H1 (cell line): ENCODE data around the gene BABAM2. TPM values are rescaled to one million over a fixed set of nuclear protein-coding genes. Genes with fewer than 3 reads are reported as not detected.

Source experiments
- CTCF ChIA-PET: fragments of 300-600 bp; sonication (Branson Sonifier 250); formaldehyde crosslinking; loops from one replicate; lab custom pipeline; 2021; ENCODE audit not compliant: partially characterized antibody; lab: Charles Lee
- POLR2A ChIA-PET: fragments of 300-600 bp; sonication (Branson Sonifier 250); formaldehyde crosslinking; loops from one replicate; lab custom pipeline; 2021; ENCODE audit warnings: inconsistent platforms; ENCODE audit not compliant: partially characterized antibody; lab: Charles Lee
- DNase-seq, 2 experiments: peaks; one replicate each; pipeline versions ENCODE4 v3.0.0 to v3.0.0-alpha.2; 2010 to 2022; ENCODE audit warnings: low spot score in 2 of 2, low read depth in 1 of 2, mixed read lengths in 1 of 2
- FAIRE-seq: peaks from 2 replicates; lab custom pipeline; 2011; peaks lifted over from hg19 to GRCh38; lab: Jason Lieb, UNC
- H2AFZ ChIP-seq: 2 replicates; pipeline ENCODE4 v1.8.1; 2012; ENCODE audit warnings: low read length, inconsistent platforms
- H2AK5ac ChIP-seq: 2 replicates; pipeline ENCODE4 v1.6.1; 2013; ENCODE audit warnings: low read depth, low read length
- H2BK120ac ChIP-seq: replicated peaks from 2 replicates; pipeline ENCODE3; 2013; ENCODE audit warnings: low read depth, low read length, inconsistent platforms
- H2BK12ac ChIP-seq: 2 replicates; pipeline ENCODE4 v1.6.1; 2013; ENCODE audit warnings: low read depth, low read length
- H2BK15ac ChIP-seq: 2 replicates; pipeline ENCODE4 v1.6.1; 2013; ENCODE audit warnings: low read length
- H2BK20ac ChIP-seq: 2 replicates; pipeline ENCODE4 v1.6.1; 2013; ENCODE audit warnings: low read length
- H2BK5ac ChIP-seq: 2 replicates; pipeline ENCODE4 v1.6.1; 2013; ENCODE audit warnings: low read depth, low read length
- H3K14ac ChIP-seq: 2 replicates; pipeline ENCODE4 v1.6.1; 2013; ENCODE audit warnings: inconsistent platforms; ENCODE audit not compliant: insufficient read length
- H3K18ac ChIP-seq: 2 replicates; pipeline ENCODE4 v1.6.1; 2013; ENCODE audit warnings: low read length; ENCODE audit errors: extremely low read depth
- H3K23ac ChIP-seq: 2 replicates; pipeline ENCODE4 v1.6.1; 2013; ENCODE audit warnings: inconsistent platforms; ENCODE audit not compliant: insufficient read length
- H3K23me2 ChIP-seq: 2 replicates; pipeline ENCODE4 v1.6.1; 2013; ENCODE audit warnings: low read depth, low read length
- H3K27ac ChIP-seq: 2 replicates; pipeline ENCODE4 v1.6.1; 2011; ENCODE audit warnings: low read depth, low read length, inconsistent platforms
- H3K27me3 ChIP-seq, 4 experiments: replicated peaks in 1 of 4; 1 replicate in 1 of 4; 2 replicates in 3 of 4; pipeline versions ENCODE4 v1.6.1 to v1.8.1; 2011 to 2013; ENCODE audit warnings: low read length in 3 of 4, mild to moderate bottlenecking in 3 of 4, inconsistent platforms in 2 of 4, mixed read lengths in 2 of 4, moderate library complexity in 1 of 4; ENCODE audit not compliant: control insufficient read depth in 3 of 4, insufficient read depth in 3 of 4; ENCODE audit errors: extremely low read depth in 1 of 4
- H3K36me3 ChIP-seq, 4 experiments: 2 replicates each; pipeline versions ENCODE4 v1.6.1 to v1.8.1; 2011 to 2013; ENCODE audit warnings: mild to moderate bottlenecking in 4 of 4, low read length in 3 of 4, moderate library complexity in 2 of 4, control low read depth in 1 of 4, inconsistent platforms in 1 of 4; ENCODE audit not compliant: insufficient read depth in 4 of 4, control insufficient read depth in 2 of 4
- H3K4ac ChIP-seq: replicated peaks from 2 replicates; pipeline ENCODE3; 2013; ENCODE audit warnings: low read length, low read depth, mixed read lengths, inconsistent platforms; ENCODE audit not compliant: insufficient read length
- H3K4me1 ChIP-seq, 4 experiments: replicated peaks in 1 of 4; 1 replicate in 1 of 4; 2 replicates in 3 of 4; pipeline versions ENCODE4 v1.6.1 to v1.8.1; 2011 to 2013; ENCODE audit warnings: low read length in 3 of 4, inconsistent platforms in 2 of 4, mixed read lengths in 1 of 4; ENCODE audit not compliant: insufficient read depth in 4 of 4, control insufficient read depth in 3 of 4
- H3K4me2 ChIP-seq, 2 experiments: 2 replicates each; pipeline versions ENCODE4 v1.6.1 to v1.8.1; 2011 to 2013; ENCODE audit warnings: low read depth in 2 of 2, low read length in 2 of 2, control low read depth in 1 of 2, inconsistent platforms in 1 of 2, mild to moderate bottlenecking in 1 of 2; ENCODE audit not compliant: insufficient read depth in 1 of 2
- H3K4me3 ChIP-seq, 4 experiments: fragments of 200-600, 300-600 bp in 1 of 4; sonication (generic), shearing (Covaris generic), sonication (Bioruptor Twin) in 1 of 4; 2 replicates each; pipeline versions ENCODE4 v1.5.1 to v1.8.1; 2011 to 2016; ENCODE audit warnings: low read length in 4 of 4, low read depth in 3 of 4, control low read depth in 2 of 4, inconsistent platforms in 2 of 4, mild to moderate bottlenecking in 2 of 4, mixed read lengths in 1 of 4, moderate library complexity in 1 of 4; ENCODE audit not compliant: insufficient read depth in 2 of 4; ENCODE audit errors: extremely low read depth in 1 of 4
- H3K56ac ChIP-seq: replicated peaks from 2 replicates; pipeline ENCODE3; 2013; ENCODE audit warnings: low read depth, mild to moderate bottlenecking, mixed read lengths, low read length, inconsistent platforms; ENCODE audit not compliant: insufficient read length
- H3K79me1 ChIP-seq: 2 replicates; pipeline ENCODE4 v1.6.1; 2013; ENCODE audit warnings: low read depth, low read length, control low read depth
- H3K79me2 ChIP-seq, 2 experiments: 2 replicates each; pipeline versions ENCODE4 v1.6.1 to v1.8.1; 2012 to 2013; ENCODE audit warnings: low read length in 2 of 2, mild to moderate bottlenecking in 2 of 2, inconsistent platforms in 1 of 2; ENCODE audit not compliant: insufficient read depth in 2 of 2, control insufficient read depth in 1 of 2
- H3K9ac ChIP-seq, 4 experiments: replicated peaks in 1 of 4; 1 replicate in 1 of 4; 2 replicates in 3 of 4; pipeline versions ENCODE4 v1.6.1 to v1.8.1; 2011 to 2013; ENCODE audit warnings: low read depth in 3 of 4, low read length in 3 of 4, control low read depth in 2 of 4, mild to moderate bottlenecking in 2 of 4, moderate library complexity in 2 of 4, inconsistent platforms in 1 of 4; ENCODE audit errors: extremely low read depth in 1 of 4
- H3K9me3 ChIP-seq, 2 experiments: 2 replicates each; pipeline versions ENCODE4 v1.6.1 to v1.8.1; 2012 to 2013; ENCODE audit warnings: mild to moderate bottlenecking in 2 of 2, moderate library complexity in 2 of 2, control low read depth in 1 of 2, inconsistent platforms in 1 of 2, low read depth in 1 of 2, low read length in 1 of 2, mixed read lengths in 1 of 2; ENCODE audit not compliant: insufficient read depth in 2 of 2
- H4K20me1 ChIP-seq, 2 experiments: replicated peaks in 1 of 2; 2 replicates each; pipeline versions ENCODE3 to v1.8.1; 2011 to 2013; ENCODE audit warnings: inconsistent platforms in 2 of 2, low read length in 2 of 2, mild to moderate bottlenecking in 1 of 2; ENCODE audit not compliant: insufficient read depth in 2 of 2, control insufficient read depth in 1 of 2
- H4K5ac ChIP-seq: 2 replicates; pipeline ENCODE4 v1.6.1; 2013; ENCODE audit warnings: low read length, low read depth, mixed read lengths, inconsistent platforms; ENCODE audit not compliant: insufficient read length
- H4K8ac ChIP-seq: 2 replicates; pipeline ENCODE4 v1.8.0; 2013; ENCODE audit warnings: mild to moderate bottlenecking, moderate library complexity, low read length, inconsistent platforms; ENCODE audit not compliant: insufficient read depth; ENCODE audit errors: extremely low read depth
- H4K91ac ChIP-seq: replicated peaks from 2 replicates; pipeline ENCODE3; 2013; ENCODE audit warnings: low read length, mixed read lengths, inconsistent platforms; ENCODE audit not compliant: insufficient read length
- EP300 ChIP-seq, 2 experiments: IDR thresholded peaks; 1 replicate in 1 of 2; 2 replicates in 1 of 2; pipeline ENCODE4 v1.6.1; 2011 to 2012; ENCODE audit warnings: low read depth in 2 of 2, low read length in 2 of 2, mild to moderate bottlenecking in 2 of 2, borderline replicate concordance in 1 of 2, inconsistent platforms in 1 of 2, moderate library complexity in 1 of 2
- HDAC2 ChIP-seq, 2 experiments: fragments of 300-600 bp in 1 of 2; sonication (generic) in 1 of 2; IDR thresholded peaks; 2 replicates each; pipeline ENCODE4 v1.6.1; 2011 to 2012; ENCODE audit warnings: low read depth in 2 of 2, low read length in 2 of 2, mild to moderate bottlenecking in 2 of 2, moderate library complexity in 2 of 2, borderline replicate concordance in 1 of 2, inconsistent platforms in 1 of 2
- RAD21 ChIP-seq, 2 experiments: IDR thresholded peaks in 1 of 2; conservative IDR thresholded peaks in 1 of 2; 2 replicates each; pipeline ENCODE4 v1.6.1; 2011; ENCODE audit warnings: low read depth in 2 of 2, low read length in 2 of 2, improper control_type of control experiment in 1 of 2, inconsistent platforms in 1 of 2, mild to moderate bottlenecking in 1 of 2, moderate library complexity in 1 of 2
- RXRA ChIP-seq: IDR thresholded peaks from 2 replicates; pipeline ENCODE4 v1.6.1; 2011; ENCODE audit warnings: low read depth, mild to moderate bottlenecking, low read length, moderate library complexity; ENCODE audit not compliant: insufficient read depth
- SP4 ChIP-seq: IDR thresholded peaks from 2 replicates; pipeline ENCODE4 v1.6.1; 2012; ENCODE audit warnings: low read length, inconsistent platforms
- TEAD4 ChIP-seq: IDR thresholded peaks from 2 replicates; pipeline ENCODE4 v1.6.1; 2012; ENCODE audit warnings: low read depth, low read length, inconsistent platforms, mixed read lengths
- WGBS, 2 experiments: shearing (Covaris generic) in 1 of 2; methylation state at CpG; one replicate each; pipeline versions ENCODE4 v1.1.6 to v1.1.7; 2013 to 2015; ENCODE audit warnings: low lambda C conversion rate in 2 of 2, mixed read lengths in 2 of 2, inconsistent platforms in 1 of 2, low coverage in 1 of 2, missing lambda C conversion rate in 1 of 2; ENCODE audit not compliant: insufficient replicate concordance in 2 of 2, insufficient coverage in 1 of 2, insufficient read length in 1 of 2; ENCODE audit errors: extremely low coverage in 1 of 2, missing lambda C conversion rate in 1 of 2; 5-methylcytosine and 5-hydroxymethylcytosine counted together
- polyA plus RNA-seq, 7 experiments: library from polyadenylated mRNA; depleted of rRNA in 3 of 7; stranded (reverse) in 5 of 7; unstranded in 2 of 7; fragments of >200 nt in 5 of 7; fragments of 200-250 nt in 2 of 7; gene quantifications; 1 replicate in 5 of 7; 2 replicates in 1 of 7; 4 replicates in 1 of 7; pipeline versions ENCODE4 v1.2.1 to v1.2.3, GENCODE V29; 2011 to 2013; ENCODE audit warnings: missing spikeins in 2 of 7, mixed read lengths in 2 of 7
- total RNA-seq: library from RNA; stranded (reverse); fragmentation: NEBNext Ultra II Directional; extraction: Animal tissue kit (Norgen Biotek cat#: 25700); gene quantifications from 2 replicates; pipeline ENCODE4 v1.2.1, GENCODE V29; 2021

The BABAM2 gene
- total and polyA plus RNA-seq, 2 of the 8 experiments (the other 6 are each of a cell fraction or from before 2014, with no cell fraction given) = 15.8 to 20.9 TPM

DNA sequence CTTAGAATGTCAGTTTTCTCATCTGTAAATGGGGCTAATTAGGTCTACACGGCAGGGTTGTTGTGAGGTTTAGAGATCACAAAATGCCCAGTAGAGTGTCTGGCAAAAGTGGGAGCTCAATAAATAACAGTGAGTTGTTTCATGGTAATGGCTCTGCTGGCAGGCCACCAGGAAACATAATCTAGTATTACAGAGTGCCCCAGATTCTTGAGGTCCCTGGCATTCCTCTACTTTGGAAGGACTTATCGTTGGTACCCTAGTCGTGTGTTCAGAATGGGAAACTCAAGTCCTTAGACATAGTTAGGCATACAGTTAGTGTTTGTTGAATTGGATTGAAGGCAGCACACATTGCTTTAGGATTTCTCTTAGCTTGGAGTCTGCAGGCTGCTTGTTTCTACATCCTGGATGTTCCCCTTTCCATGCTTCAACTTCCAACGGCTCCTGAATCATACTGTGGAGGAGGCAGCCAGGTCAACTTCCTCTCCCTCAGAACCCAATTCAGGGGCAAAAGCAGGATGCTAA, 340.6 kb downstream of the BABAM2 start:
- Histone ChIP-seq H3K4ac (no peak overlapping the region), H2BK15ac (no peak overlapping the region), H4K20me1 (peaks cover 0 to 2% of the 10 kb centered on the region in 2 experiments), H3K23me2 (no peaks in the 10 kb centered on the region), H2AK5ac (no peak overlapping the region), H3K79me1 (no peaks in the 10 kb centered on the region), H2BK120ac (no peak overlapping the region), H3K14ac (no peak overlapping the region), H3K27me3 (peaks cover 0 to 1% (median 0%) of the 10 kb centered on the region in 4 experiments; a peak in 1 of 7 replicates), H4K91ac (no peak overlapping the region), H3K56ac (no peak overlapping the region), H3K27ac (no peak overlapping the region), H3K18ac (no peak overlapping the region), H2BK12ac (no peak overlapping the region), H4K8ac (no peak overlapping the region), H3K4me2 (no peak overlapping the region), H3K4me1 (peaks cover 0 to 6% (median 2%) of the 10 kb centered on the region in 4 experiments; a peak in 2 of 7 replicates), H3K9ac (no peak overlapping the region), H4K5ac (no peak overlapping the region), H3K4me3 (no peak overlapping the region), H3K79me2 (no peaks in the 10 kb centered on the region), H2BK20ac (no peak overlapping the region), H2AFZ (no peak overlapping the region), H3K9me3 (no peaks in the 10 kb centered on the region), H3K36me3 (no peaks in the 10 kb centered on the region), H2BK5ac (no peak overlapping the region), H3K23ac (no peak overlapping the region)
- DNase-seq = no peak
- WGBS, 2 experiments = 91% methylated on average over 4 of the region's 4 CpGs; no CpG with 5 or more reads in 1 of the 2 experiments
- no peak for FAIRE-seq
- CTCF ChIA-PET = no interaction called here
- TF ChIP-seq TEAD4 (no peak), SP4 (no peak), EP300 (IDR thresholded peaks at IDR 0.05; ENCODE audit: borderline replicate concordance in 1 of 2, low read depth in 2 of 2, low read length in 2 of 2) (no peak), RXRA (no peak), RAD21 (IDR thresholded peaks at IDR 0.05 in 1 of 2, conservative IDR thresholded peaks at IDR 0.05 in 1 of 2; ENCODE audit: low read depth in 2 of 2, low read length in 2 of 2) (no peak), HDAC2 (IDR thresholded peaks at IDR 0.05; ENCODE audit: borderline replicate concordance in 1 of 2, low read depth in 2 of 2, low read length in 2 of 2) (no peak)
- POLR2A ChIA-PET = no interaction called here
